IPS-18c (cell line): ENCODE data around the gene NT5E.
"Not testable (repeated sequence)": the region's sequence is repeated elsewhere in the genome, so short reads cannot be mapped to it uniquely, and the experiment has no call there.

Source experiments
- H3K4me3 ChIP-seq: 2 replicates; pipeline ENCODE4 v1.7.0; 2013; ENCODE audit warnings: low read depth, mild to moderate bottlenecking, low read length, moderate library complexity; ENCODE audit not compliant: insufficient read depth
- H3K9me3 ChIP-seq: one replicate; pipeline ENCODE4 v1.6.1; 2013; ENCODE audit warnings: mild to moderate bottlenecking, low read length, moderate library complexity; ENCODE audit not compliant: control insufficient read depth, insufficient read depth

NT5E gene

DNA sequence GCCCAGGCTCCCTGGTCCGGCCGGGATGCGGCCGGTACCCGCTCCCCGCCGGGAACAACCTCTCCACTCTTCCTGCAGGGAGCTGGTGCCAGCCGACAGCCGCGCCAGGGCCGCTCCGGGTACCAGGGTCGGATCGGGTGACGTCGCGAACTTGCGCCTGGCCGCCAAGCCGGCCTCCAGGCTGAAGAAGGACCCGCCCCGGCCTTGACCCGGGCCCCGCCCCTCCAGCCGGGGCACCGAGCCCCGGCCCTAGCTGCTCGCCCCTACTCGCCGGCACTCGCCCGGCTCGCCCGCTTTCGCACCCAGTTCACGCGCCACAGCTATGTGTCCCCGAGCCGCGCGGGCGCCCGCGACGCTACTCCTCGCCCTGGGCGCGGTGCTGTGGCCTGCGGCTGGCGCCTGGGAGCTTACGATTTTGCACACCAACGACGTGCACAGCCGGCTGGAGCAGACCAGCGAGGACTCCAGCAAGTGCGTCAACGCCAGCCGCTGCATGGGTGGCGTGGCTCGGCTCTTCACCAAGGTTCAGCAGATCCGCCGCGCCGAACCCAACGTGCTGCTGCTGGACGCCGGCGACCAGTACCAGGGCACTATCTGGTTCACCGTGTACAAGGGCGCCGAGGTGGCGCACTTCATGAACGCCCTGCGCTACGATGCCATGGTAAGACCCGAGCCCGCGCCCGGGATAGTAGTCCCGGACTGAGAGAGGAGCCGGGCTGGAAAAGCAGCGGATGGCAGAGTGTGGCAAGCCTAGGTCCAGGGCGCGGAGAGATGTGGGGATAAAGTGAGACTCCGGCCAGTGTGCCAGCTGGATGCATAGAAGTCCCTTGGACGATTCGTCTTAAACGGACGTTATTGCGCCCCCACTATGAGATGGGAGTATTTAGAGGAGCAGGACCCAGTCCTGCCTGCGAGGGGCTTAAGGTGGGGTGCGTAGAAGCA, at the start of gene NT5E:
Gene NT5E (plus strand): TSS at position 266 of the 942 bp plus-strand sequence. CDS start 57 bp downstream, at position 323.
- peak within 1 kb of the TSS; percentile 81 for H3K4me3 ChIP-seq

DNA sequence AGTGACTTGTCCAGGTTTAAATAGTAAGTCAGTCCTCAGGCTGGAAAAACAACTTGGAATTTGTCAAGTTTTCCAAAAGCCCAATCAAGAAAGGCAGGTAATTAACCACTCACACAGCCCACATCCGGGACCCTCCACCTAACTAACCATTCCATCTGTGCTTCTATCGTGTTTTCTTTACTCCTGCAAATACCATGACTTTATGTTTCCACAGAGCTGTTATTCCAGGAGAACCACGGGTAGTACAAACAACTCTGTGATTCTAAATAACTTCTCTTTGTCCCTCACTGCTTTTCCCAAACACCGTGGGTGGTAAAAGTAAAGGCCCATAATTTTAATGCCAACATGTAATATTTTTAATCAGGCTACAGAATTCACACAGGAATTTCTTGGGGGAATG, 49.6 kb upstream of the NT5E start:
- Histone ChIP-seq H3K4me3 (no peak overlapping the region), H3K9me3 (no peaks in the 10 kb centered on the region)

More for the DNA sequence above, at the start of gene NT5E:
- peaks cover 2% of the 10 kb centered on the region for H3K9me3 ChIP-seq

DNA sequence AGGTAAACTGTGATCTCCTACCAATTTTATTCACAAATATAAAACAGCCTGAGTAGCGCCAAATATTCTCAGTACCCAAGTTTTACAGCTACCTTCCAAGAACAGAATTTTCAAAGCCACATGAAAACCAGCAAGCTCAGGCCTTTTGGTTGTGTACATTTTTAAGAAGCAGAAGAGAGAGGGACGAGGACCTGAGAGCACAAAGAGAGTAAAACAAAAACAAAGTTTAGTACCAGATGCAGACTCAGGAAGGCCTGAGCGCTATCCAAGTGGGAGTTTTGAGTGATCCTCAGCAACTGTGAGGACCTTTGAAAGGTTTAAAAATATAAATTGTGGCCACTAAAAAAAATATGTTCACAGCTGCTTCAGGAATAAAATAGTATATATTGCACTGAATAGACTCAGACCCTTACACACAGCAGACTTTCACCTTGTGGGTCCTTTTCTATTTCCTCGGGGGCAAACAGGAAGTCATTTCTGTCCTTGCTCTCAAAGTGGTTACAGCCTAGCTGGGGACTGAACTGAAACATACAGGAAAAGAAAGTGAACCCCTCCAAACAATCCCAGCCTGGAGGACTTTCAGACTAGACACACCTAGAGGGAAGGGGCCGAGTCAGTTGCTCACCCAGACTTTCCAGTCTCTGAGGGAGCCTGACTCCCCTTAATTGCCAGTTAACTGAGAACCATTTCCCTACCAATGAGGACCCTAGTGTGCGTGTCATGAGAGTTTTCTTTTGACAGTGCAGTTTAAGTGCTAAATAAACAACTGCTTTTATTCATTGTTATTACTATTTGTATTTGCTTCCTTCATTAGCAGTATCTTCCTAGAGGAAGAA, 48.5 kb upstream of the NT5E start:
- H3K9me3 ChIP-seq: no peaks in the 10 kb centered on the region
- H3K4me3 ChIP-seq: no peak overlapping the region

DNA sequence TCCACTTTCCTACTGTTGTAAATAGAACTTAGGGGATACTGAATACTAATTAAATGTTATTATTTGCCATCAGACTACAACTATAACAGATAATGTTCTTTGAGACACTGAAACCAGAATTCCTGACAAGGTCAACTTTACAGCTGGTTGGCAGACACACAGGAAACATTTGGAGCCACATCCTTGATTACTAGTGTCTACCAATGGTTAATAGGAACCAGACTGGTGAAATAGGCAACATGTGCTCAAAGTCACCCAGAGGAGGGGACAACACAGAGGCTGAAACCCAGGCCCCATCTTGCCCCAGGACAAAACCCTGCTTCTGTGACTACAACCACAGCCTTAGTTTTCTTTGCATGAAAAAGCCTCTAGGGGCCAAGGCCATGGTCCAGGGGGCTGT, 47.8 kb upstream of the NT5E start:
- Histone ChIP-seq H3K4me3 (no peak overlapping the region), H3K9me3 (no peaks in the 10 kb centered on the region)

DNA sequence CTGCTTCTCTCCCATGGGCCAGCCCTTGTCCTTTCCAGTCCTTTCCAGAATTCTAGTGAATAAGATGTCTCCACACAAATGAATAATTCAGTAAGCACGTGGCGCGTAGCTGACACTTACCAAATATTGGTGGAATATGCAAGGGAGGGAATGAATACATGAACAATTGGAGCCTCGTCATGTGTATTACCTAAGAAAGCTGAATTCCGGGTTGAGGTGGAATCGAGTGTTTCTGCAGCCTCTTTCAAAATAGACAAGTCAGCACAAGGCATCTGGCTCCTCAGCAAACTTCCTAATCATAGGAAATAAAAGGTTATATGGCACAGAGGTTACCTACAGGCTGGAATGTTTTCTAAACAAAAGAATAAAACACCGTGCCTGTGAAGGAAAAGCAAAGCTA, 47.0 kb upstream of the NT5E start:
- no peaks in the 10 kb centered on the region for H3K9me3 ChIP-seq
- H3K4me3 ChIP-seq: no peak overlapping the region

DNA sequence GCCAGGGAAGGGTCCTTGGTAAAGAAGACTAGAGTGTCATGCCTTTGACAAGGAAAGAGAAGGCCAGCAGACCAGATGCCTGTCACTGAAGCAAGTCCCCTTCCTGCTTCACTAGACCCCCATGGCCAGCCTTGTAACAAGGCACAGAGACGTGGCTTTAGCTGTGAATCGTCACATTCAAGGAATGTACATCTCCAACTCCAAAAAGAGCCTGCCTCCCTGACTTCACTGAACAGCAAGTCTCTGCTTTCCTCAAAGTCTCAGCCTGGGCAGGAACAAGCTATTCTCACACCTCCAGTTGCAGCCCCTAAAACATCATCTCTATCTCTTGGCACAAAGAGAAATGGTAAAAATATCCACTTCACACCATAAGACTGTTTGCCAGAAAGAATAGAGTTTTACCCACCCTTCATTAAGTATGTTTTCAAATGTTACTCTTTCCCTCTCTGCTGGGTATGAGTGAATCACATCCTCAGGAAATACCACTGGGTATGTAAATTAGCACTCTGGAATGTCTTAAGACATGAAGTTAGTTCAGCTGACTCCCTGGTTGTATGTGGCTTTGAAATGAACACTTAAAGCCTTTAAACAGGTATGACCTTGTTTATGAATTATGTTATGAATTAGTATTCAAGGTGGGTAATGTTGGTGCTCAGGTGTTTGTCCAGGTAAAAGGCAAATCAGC, 46.4 kb upstream of the NT5E start:
- Histone ChIP-seq H3K9me3 (no peaks in the 10 kb centered on the region), H3K4me3 (no peak overlapping the region)

DNA sequence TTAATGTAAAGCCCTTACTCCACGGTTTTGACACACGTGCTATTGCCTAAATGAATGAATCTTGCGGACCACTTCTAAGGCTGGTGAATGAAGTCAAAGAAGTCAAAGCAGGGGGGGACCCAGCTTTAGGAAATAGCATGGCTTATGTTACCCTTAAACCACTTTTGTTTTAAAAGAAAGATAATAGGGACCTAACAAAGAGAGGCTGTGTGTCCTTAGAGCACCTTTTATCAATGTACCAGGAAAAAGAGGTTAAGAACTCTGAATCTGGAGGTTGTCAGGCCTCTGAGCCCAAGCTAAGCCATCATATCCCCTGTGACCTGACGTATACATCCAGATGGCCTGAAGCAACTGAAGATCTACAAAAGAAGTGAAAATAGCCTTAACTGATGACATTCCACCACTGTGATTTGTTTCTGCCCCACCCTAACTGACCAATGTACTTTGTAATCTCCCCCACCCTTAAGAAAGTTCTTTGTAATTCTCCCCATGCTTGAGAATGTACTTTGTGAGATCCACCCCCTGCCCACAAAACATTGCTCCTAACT, 45.8 kb upstream of the NT5E start:
- H3K4me3 ChIP-seq, H3K9me3 ChIP-seq: not testable (repeated sequence)

DNA sequence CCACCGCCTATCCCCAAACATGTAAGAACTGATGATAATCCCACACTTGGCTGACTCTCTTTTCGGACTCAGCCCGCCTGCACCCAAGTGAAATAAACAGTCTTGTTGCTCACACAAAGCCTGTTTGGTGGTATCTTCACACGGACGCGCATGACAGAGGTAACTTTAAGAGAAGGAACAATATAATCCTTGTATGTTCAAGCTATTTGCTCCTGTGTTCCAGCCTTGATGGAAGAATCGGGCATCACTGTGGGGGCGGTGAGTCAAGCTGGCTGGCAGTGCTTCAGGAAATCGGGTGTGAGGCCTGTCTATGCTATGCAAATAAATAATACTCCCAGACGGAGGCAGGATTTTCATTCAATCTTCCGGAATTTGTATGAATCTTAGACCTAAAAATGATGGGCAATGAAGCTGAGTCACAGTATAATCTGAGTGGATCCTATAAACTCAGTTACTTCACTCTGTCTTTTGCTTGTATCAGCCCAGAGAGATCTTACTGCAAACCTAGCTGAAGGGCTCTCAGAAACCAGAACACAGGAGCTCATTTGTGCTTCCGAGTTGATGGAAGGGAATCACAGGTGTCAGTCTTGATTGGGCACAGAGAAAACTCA, 45.2 kb upstream of the NT5E start:
- no peak overlapping the region for H3K4me3 ChIP-seq
- no peaks in the 10 kb centered on the region for H3K9me3 ChIP-seq

DNA sequence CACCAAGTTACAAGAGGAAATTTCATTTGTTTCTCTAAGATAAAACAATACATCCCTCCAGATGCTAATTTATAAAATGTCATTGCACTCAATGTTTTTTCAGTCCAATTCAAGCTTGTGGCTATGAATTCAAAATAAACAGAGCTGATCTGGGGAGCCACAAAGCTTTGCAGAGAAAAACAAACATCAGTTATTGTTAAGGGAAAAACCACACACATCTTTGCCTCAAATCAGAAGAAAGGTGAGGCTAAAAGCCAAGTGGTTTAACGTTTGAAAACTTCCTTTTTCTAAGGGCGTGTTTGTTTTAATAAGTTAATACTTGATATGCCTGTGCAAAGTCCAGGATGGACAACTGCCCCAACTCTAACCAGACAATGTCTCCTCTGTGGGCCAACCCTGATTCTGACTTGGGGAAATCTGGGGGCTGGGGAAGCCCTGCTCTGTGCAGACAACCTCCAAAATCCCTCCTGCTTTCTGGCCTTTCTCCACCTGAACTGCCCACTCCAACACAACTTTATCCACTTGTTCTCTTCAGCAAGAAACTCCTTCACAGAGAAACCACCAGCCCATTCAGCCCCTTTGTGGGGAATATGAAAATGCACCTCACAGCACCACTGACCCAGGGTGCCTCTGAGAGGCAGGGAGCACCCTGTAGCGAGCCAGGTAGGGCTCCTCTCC, 44.6 kb upstream of the NT5E start:
- Histone ChIP-seq H3K4me3 (no peak overlapping the region), H3K9me3 (no peaks in the 10 kb centered on the region)

DNA sequence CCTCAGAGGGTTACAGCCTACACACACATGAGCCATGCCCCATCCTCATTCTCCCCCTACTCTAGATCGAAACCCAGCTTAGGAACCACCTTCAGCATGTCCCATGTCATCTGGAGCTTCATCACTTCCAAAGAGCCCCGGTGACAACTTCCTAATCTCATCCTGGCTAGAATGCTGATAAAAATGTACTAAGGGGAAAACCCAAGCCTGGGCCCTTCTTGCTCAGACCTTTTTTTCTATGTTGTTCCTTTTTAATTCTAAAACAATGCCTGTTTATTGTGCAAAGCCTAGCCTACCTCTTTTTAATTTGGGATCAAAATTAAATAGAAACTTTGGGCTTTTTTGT, 44.1 kb upstream of the NT5E start:
- Histone ChIP-seq H3K4me3 (no peak overlapping the region), H3K9me3 (no peaks in the 10 kb centered on the region)

DNA sequence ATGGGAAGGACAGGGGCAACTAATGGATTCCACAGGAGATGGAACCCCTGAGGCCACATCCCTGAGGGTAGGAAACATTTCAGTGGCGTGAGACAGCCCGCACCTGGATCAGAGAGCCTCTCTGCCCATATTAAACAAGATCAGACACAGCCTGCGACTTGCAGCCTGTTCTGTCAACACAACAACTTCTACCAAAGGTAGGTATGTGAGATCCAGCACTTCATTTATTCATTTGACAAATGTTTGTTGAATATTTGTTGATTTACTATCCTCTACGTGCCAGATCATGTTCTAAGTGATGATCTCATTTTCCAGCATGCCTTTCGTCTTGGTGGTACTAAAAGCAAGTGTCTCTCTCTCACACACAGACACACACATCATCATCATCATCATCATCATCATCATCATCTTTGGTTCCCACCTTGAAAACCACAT, 43.2 kb upstream of the NT5E start:
- Histone ChIP-seq H3K4me3 (no peak overlapping the region), H3K9me3 (no peaks in the 10 kb centered on the region)

DNA sequence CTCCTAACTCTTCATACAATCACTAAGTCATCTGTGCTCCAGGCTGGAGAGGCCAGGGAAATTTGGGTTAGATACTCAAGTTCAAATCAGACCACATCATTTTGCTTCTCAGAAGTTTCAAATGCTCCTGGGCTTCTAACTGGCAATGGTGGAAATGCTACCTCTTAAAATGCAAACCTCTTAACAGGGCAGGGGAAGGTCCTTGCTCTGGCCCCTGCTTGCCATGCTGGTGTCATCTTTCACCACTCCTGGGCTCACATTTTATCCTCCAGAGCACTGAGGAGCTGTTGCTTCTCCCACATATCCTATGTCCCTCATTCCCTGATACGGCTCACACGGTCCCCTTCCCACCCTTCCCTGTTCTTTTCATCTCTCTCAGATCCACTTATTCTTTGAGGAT, 41.8 kb upstream of the NT5E start:
- H3K9me3 ChIP-seq: no peaks in the 10 kb centered on the region
- H3K4me3 ChIP-seq: no peak overlapping the region

DNA sequence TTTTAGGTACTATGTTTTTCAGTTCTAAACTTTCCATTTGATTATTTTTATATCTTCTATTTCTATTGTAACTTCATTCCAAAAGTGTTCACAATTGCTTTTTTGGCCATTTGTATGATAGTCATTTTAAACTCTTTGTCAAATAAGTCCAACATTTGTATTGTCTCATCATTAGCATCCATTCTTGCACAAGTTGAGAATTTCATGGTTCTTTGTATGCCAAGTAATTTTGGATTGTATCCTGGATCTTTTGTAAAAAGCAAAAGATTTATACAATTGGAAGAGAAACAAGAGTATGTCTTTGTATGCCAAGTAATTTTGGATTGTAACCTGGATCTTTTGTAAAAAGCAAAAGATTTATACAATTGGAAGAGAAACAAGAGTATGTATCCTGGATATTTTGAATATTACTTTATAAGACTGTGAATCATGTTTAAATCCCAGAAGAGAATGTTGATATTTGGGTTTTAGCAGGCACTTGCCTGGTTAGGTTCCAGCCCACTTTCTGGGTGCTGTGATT, 36.9 kb upstream of the NT5E start:
- no peak overlapping the region for H3K4me3 ChIP-seq
- H3K9me3 ChIP-seq: no peaks in the 10 kb centered on the region

DNA sequence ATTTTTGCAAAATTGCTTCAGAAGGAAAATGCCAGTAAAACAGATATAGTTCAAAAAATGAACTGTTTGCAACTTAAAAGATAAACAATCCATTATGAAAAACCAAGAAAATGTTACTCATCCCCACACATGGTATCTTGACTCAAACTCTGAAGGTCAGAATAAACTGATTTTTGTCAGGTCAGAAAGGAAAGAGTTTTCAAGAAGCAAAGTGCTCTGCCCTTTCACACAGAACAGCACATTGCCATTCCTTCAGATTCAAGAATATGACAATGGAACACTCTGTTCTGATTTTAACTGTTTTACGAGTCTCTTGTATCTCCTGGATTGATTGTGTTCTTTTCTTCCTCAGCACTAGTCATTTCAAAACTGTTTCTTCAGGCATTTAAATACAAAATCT, 33.8 kb upstream of the NT5E start:
- no peak overlapping the region for H3K4me3 ChIP-seq
- no peaks in the 10 kb centered on the region for H3K9me3 ChIP-seq

DNA sequence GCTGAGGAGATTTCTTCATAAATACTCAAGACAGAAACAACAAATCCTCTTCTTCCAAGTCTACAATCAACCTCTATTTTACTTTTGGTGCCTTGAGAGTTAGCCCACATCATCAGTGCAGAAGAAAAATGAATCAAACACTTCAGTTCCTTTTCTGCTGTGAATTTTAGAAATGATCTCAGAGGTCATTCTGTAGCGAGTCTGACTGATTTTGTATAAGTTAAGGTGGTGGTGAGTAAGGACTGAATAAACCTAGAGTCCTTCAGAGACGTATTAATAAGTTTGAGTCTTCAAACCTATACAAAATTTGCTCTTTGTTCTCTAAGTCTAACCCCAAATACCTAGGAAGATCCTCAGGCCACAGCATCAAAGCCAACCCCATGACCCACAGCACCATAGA, 33.1 kb upstream of the NT5E start:
- H3K4me3 ChIP-seq: no peak overlapping the region
- H3K9me3 ChIP-seq: no peaks in the 10 kb centered on the region

DNA sequence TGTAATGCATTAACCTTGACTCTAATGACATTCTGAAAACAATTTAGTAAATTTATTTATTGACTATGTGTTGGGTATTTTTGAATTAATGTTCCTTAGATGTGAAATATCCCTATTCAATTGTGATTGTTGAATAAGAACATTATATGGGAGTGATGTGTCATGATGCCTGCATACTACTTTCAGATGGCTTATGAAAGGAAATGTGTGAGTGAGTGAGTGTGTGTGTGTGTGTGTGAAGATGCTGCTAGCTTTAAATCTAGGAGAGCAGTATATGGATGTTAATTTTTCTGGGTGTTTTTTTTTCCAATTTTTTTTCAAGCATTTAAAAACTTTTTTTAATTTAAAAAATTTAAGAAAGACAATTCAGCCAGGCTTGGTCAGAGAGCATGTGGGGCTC, 32.5 kb upstream of the NT5E start:
- Histone ChIP-seq H3K4me3 (no peak overlapping the region), H3K9me3 (no peaks in the 10 kb centered on the region)
